Stimulated activated CD4-positive, alpha-beta T cell treated with anti-CD3 and anti-CD28 coated beads, Interleukin-4, amount 100 ng/mL, for 24 hours (primary cell): ENCODE data around the gene TAS2R40.
"Not testable (repeated sequence)": the region's sequence is repeated elsewhere in the genome, so short reads cannot be mapped to it uniquely, and the experiment has no call there.

ENCODE experiments used
- DNase-seq: peaks from one replicate; pipeline ENCODE4 v3.0.0-alpha.2; 2020

TAS2R40 gene

GRCh38 chr7:143221737-143222136, at the start of gene TAS2R40:
Gene TAS2R40, plus strand, starts transcription at chr7:143222037. Its CDS starts 42 bp downstream, at chr7:143222079.
- DNase-seq: no peak

GRCh38 chr7:143172354-143172753, 49.5 kb upstream of the TAS2R40 start:
- no peak for DNase-seq

- no peak for DNase-seq
These were observed 45.7 kb upstream of the TAS2R40 start for GRCh38 chr7:143176128-143176527.

- DNase-seq: no peak
These were observed 44.3 kb upstream of the TAS2R40 start for GRCh38 chr7:143177374-143178119.

GRCh38 chr7:143180771-143181170, 41.1 kb upstream of the TAS2R40 start:
- not testable (repeated sequence) for DNase-seq

GRCh38 chr7:143181349-143181748, 40.5 kb upstream of the TAS2R40 start:
- DNase-seq: no peak

GRCh38 chr7:143183024-143183423, 38.8 kb upstream of the TAS2R40 start, which contains the start of gene TAS2R39:
Gene TAS2R39, plus strand, starts transcription at chr7:143183419. Its CDS starts 0 bp downstream, at chr7:143183419.
- no peak for DNase-seq

- DNase-seq: no peak
These were observed 36.3 kb upstream of the TAS2R40 start for GRCh38 chr7:143185551-143185950.

GRCh38 chr7:143188994-143189393, 32.8 kb upstream of the TAS2R40 start:
- no peak for DNase-seq

- no peak for DNase-seq
These were observed 28.0 kb upstream of the TAS2R40 start for GRCh38 chr7:143193880-143194279.

- no peak for DNase-seq
These were observed 22.8 kb upstream of the TAS2R40 start for GRCh38 chr7:143199040-143199439.

- DNase-seq: no peak
These were observed 19.7 kb upstream of the TAS2R40 start for GRCh38 chr7:143202161-143202560.

- DNase-seq: no peak
These were observed 18.5 kb upstream of the TAS2R40 start for GRCh38 chr7:143203386-143203785.

GRCh38 chr7:143205560-143206293, 16.1 kb upstream of the TAS2R40 start:
- DNase-seq: no peak

GRCh38 chr7:143210541-143210940, 11.3 kb upstream of the TAS2R40 start:
- no peak for DNase-seq

- not testable (repeated sequence) for DNase-seq
These were observed 8.4 kb upstream of the TAS2R40 start for GRCh38 chr7:143213478-143213877.

- peak; percentile 66 for DNase-seq
These were observed 6.8 kb upstream of the TAS2R40 start for GRCh38 chr7:143214789-143215679.

GRCh38 chr7:143216151-143216550, 5.7 kb upstream of the TAS2R40 start:
- DNase-seq: no peak

- no peak for DNase-seq
These were observed 5.2 kb upstream of the TAS2R40 start for GRCh38 chr7:143216686-143217085.

- DNase-seq: no peak
These were observed 4.0 kb upstream of the TAS2R40 start for GRCh38 chr7:143217806-143218205.

- no peak for DNase-seq
These were observed 551 bp upstream of the TAS2R40 start for GRCh38 chr7:143221286-143221685.

- DNase-seq: no peak
These were observed 945 bp downstream of the TAS2R40 start for GRCh38 chr7:143222782-143223181.

- no peak for DNase-seq
These were observed 1.9 kb downstream of the TAS2R40 start for GRCh38 chr7:143223784-143224183.
